GM06990 (cell line): Measurements from ENCODE around the gene TMEM240.

Source experiments
- DNase-seq: peaks from one replicate; pipeline ENCODE4 v3.0.0-alpha.2; 2011; ENCODE audit not compliant: insufficient read length; ENCODE audit errors: extremely low read depth
- H3K27me3 ChIP-seq: replicated peaks from 2 replicates; pipeline ENCODE4 v1.6.0; 2011; ENCODE audit warnings: low read length; ENCODE audit not compliant: control insufficient read depth, insufficient read depth
- H3K36me3 ChIP-seq: 2 replicates; pipeline ENCODE4 v1.5.1; 2011; ENCODE audit warnings: low read length; ENCODE audit not compliant: control insufficient read depth, insufficient read depth
- H3K4me3 ChIP-seq: replicated peaks from 2 replicates; pipeline ENCODE4 v1.5.1; 2011; ENCODE audit warnings: low read depth, mild to moderate bottlenecking, control low read depth, low read length
- TF ChIP-seq, protein P1 (sequence below): IDR thresholded peaks from 2 replicates; pipeline ENCODE4 v1.5.1; 2011; ENCODE audit warnings: low read length, control low read depth, mild to moderate bottlenecking, inconsistent platforms; ENCODE audit not compliant: insufficient read depth, poor library complexity, severe bottlenecking

TMEM240 gene

DNA sequence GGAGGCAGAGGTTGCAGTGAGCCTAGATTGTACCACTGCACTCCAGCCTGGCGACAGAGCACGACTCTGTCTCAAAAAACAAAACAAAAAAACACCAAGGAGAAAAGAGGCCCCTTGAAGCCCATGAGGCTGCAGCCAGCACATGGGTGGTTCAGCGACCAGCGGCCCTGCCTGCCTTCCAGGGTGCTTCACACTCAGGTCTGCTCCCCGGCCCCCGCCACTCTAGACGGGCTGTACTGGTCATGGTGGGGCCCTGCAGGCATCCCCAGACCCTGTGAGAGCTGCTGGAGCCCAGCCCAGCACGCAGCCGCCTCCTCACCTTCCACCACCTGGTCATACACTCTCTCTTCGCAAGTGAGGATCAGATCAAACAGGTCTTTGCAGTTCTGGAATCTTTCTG, 4.1 kb upstream of the TMEM240 start:
- peaks cover 19% of the 10 kb centered on the region for H3K36me3 ChIP-seq
- H3K4me3 ChIP-seq, result no peak overlapping the region
- TF ChIP-seq, protein P1, sequence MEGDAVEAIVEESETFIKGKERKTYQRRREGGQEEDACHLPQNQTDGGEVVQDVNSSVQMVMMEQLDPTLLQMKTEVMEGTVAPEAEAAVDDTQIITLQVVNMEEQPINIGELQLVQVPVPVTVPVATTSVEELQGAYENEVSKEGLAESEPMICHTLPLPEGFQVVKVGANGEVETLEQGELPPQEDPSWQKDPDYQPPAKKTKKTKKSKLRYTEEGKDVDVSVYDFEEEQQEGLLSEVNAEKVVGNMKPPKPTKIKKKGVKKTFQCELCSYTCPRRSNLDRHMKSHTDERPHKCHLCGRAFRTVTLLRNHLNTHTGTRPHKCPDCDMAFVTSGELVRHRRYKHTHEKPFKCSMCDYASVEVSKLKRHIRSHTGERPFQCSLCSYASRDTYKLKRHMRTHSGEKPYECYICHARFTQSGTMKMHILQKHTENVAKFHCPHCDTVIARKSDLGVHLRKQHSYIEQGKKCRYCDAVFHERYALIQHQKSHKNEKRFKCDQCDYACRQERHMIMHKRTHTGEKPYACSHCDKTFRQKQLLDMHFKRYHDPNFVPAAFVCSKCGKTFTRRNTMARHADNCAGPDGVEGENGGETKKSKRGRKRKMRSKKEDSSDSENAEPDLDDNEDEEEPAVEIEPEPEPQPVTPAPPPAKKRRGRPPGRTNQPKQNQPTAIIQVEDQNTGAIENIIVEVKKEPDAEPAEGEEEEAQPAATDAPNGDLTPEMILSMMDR, result no peak
- no peak for DNase-seq
- no peaks in the 10 kb centered on the region for H3K27me3 ChIP-seq

DNA sequence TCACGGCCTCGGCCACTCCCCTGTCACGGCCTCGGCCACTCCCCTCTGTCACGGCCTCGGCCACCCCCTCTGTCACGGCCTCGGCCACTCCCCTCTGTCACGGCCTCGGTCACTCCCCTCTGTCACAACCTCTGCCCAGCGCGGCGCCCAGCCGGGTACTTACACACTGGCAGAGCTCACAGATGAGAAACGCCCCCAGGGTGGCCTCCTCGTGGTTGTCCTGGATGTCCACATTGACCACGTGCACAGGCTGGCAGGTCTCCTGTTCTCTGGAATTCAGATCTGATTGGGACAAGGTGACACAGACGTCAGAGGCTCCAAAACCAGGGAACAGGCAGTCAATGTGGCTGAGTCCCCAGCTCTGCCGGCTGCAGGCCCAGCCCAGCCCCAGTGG, 3.3 kb upstream of the TMEM240 start:
- no peak for DNase-seq
- no peaks in the 10 kb centered on the region for H3K27me3 ChIP-seq
- H3K4me3 ChIP-seq, result no peak overlapping the region
- TF ChIP-seq, protein P1, result no peak
- H3K36me3 ChIP-seq, result peaks cover 17% of the 10 kb centered on the region

DNA sequence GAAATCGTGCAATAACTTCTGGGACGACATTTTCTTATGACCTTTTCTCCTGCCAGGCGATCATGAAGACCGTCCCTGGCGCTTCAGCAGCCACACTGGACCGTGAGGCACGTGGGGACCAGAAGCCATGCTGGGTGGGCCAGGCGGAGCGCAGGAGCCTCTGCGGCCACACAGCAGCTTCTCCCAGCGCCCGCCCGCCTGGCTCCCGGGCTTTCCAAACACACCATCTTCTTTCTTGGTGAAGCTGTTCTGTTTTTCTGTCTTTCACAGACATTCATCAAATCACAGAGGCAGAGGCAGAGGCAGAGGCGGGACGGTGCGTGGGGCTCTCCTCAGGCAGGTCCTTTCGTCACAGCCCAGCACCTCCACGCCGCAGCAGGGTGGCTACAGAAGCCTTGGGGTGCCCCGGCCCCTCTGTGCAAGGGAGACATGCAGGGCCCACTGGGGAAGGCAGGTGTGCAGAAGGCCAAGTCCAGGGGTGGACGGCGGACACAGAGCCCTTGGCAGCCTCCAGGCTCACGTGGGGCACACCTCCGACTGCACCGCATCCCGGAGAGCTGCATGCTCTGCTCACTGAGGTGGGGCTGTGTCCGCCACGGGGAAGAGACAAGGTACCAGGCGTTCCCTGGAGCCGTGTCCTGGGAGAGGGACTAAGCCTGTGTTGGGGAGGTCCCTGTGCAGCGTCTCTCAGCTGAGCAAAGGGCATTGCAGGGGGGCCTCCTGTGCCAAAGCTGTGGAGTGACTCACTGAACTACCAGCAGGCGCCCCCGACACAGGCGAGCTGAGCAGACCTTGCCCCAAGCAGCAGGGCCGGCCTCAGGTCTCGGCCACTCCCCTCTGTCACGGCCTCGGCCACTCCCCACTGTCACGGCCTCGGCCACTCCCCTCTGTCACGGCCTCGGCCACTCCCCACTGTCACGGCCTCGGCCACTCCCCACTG, 2.6 kb upstream of the TMEM240 start:
- Histone ChIP-seq H3K4me3 (no peak overlapping the region), H3K27me3 (no peaks in the 10 kb centered on the region), H3K36me3 (peaks cover 16% of the 10 kb centered on the region)
- TF ChIP-seq, protein P1, result no peak
- no peak for DNase-seq

DNA sequence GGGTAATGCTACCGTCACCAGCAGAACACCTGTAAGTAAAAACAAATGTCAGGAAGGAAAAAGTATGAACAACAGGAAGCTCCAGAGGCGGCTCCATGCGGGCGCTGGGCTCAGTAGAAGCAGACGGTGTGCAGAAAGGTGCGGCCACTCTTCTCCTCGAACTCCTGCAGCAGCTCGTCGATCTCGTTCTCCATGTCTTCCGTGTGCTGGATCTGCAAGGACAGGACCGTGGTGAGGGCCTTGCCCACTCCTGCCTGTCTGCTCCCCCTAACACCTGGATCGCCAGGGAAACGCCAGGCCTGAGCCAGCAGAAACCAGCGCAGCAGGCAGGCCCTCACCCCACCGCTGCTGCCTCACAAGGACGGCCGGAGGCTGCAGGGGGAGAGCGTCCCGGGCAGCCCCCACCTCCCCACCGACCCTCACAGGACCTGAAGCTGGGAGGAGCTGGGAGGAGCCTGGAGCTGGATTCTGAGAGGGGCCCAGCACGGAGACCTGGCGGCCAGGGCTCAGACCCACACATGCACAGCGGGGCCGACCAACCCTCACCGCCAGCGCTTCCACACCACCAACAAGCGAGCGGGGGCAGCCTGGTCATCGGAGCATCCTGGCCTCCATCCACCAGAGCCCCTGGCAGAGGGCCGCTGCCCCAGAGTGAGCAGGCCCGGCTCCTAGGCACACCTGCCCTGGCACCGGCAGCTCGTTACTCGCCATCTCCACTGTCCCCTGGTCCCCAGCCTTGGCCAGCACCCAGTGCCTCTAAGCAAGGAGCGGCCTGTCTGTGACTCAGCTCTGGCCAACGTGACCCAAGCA, 1.7 kb upstream of the TMEM240 start:
- no peak for DNase-seq
- Histone ChIP-seq H3K4me3 (no peak overlapping the region), H3K36me3 (peaks cover 16% of the 10 kb centered on the region), H3K27me3 (no peaks in the 10 kb centered on the region)
- TF ChIP-seq, protein P1, result no peak

DNA sequence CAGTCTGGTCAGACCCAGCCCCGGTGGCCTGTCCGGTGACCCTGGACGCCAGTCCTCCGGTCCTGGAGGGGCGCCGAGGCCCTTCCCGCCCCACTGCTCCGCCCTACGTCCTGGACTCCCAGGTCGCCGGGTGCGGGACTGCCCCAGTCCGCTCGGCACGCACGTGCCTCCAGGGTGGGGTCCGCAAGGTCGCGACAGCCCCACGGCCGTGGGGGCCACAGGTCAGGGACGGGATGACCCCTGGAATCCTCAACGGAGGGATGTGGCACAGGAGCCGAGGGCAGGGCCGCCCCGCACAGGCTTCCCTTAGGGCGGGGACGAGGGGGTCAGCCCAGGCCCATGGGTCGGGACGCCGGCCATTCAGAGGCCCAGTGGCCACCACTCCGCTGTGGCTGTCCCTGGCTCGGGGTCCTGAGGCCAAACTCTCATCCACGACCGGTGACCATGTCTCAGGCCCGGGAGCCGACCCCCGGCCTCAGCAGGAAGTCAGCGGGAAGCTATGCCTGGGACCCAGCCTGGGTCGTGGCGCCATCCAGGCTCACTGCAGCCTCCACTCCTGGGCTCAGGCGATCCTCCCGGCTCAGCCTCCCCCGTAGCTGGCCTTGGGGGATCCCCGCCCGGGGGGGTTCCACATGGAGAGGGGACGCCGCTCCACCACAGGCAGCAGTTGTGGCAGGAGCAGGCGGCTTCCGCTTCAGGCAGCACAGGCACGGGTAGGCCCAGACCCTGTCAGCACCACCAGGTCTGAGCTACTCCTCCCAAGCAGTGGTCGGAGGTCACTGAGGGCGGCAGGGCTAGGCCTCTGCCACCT, 599 bp upstream of the TMEM240 start:
- H3K4me3 ChIP-seq, result no peak overlapping the region
- no peaks in the 10 kb centered on the region for H3K27me3 ChIP-seq
- DNase-seq, result no peak
- peaks cover 16% of the 10 kb centered on the region for H3K36me3 ChIP-seq
- TF ChIP-seq, protein P1, result no peak
